PFSK-1 (cell line): ENCODE measurements around the gene MGAM2.

Experiments
- FOXP2 ChIP-seq: optimal IDR thresholded peaks from 2 replicates; pipeline ENCODE3; 2011; ENCODE audit warnings: borderline replicate concordance, control low read depth, inconsistent platforms; ENCODE audit not compliant: insufficient read depth; ENCODE audit errors: extremely low read length, extremely low read depth
- SIN3A ChIP-seq: IDR thresholded peaks from 2 replicates; pipeline ENCODE4 v1.6.1; 2012; ENCODE audit warnings: mild to moderate bottlenecking, low read length, moderate library complexity, borderline replicate concordance; ENCODE audit not compliant: insufficient read depth

- TF ChIP-seq SIN3A (no peak), FOXP2 (no peak)
Observed at GRCh38 chr7:142168746-142169145, 57.2 kb downstream of the MGAM2 start.
